NCI-H524 (cell line): ENCODE data around the gene SH2D4B.
A peak's percentile ranks its signal among the peaks of the same experiment; 100 is the strongest.
"Not testable (repeated sequence)": the region's sequence is repeated elsewhere in the genome, so short reads cannot be mapped to it uniquely, and the experiment has no call there.

ENCODE experiments used
- DNase-seq, 2 experiments: peaks; one replicate each; lab custom pipeline; 2025; lab: John Stamatoyannopoulos, UW

Gene SH2D4B

DNA sequence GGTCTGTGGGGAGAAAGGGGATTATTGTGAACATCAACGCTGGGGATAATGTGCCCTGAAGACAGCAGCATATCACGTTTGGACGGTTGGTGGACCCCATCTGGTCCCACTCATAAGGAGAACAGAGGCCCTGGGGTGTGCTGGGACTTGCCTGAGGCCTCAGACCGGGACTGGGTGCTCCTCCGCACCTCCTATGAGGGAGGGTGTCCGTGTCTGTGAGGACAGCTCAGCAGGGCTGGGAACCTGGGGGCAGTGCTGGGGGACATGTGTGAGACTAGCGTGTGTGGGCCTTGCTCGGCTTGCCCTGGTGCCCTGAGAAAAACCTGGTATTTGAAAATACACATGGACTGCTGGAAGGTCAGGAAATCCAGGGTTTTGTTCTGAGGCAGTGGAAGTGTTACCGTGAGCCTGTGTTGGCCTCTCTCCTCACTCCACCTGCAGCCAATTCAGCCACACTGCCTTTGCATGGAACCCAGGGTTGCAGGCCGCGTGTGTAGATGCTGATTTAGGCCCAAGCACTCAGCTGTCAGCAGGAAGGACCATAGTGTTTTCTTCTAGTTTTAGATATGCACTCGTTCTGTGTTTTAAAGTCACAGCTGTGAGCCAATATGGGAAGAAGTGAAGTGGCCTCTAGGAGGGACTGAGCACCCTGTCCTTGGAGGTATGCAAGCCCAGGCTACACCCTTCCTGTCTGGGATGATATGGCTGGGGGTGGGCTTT lies 13.4 kb upstream of the SH2D4B start:
- DNase-seq = no peak

DNA sequence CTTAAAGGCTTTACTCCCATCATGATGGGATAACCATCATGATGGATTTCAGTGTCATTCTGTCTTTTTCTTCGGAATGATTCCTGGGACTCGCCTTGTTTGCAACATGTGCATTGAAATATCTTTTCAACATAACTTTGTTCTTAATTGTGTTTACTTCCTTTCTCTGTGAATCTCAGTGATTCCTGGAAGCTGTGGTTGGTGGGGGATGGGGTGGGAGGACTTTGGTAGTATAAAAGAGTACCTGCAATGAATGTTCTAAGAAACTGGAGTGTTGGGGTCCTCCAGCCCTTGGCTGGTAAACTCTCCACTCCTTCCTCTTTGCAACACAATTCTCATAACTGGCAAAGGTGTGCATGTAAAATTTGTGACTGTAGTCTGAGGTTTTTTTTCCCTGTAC lies 11.5 kb upstream of the SH2D4B start:
- no peak for DNase-seq

DNA sequence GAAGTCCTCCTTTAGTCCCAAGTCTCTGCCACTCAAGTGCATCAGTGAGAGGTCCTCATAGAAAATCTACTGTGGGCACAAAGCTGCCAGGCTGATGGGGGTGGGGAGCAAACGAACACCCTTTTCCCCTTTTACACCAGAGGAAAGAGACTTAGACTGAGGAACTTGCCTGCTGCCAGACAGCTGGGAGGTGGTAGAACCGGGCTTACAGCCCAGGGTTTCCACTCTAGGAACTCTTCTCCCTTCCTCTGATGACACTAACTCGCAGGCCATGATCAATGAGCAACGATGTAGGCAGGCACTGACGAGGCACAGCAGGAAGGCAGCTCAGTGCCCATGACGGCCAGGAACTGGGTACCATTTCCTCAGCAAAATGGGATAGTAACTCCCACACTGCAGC lies 11.0 kb upstream of the SH2D4B start:
- DNase-seq = no peak

DNA sequence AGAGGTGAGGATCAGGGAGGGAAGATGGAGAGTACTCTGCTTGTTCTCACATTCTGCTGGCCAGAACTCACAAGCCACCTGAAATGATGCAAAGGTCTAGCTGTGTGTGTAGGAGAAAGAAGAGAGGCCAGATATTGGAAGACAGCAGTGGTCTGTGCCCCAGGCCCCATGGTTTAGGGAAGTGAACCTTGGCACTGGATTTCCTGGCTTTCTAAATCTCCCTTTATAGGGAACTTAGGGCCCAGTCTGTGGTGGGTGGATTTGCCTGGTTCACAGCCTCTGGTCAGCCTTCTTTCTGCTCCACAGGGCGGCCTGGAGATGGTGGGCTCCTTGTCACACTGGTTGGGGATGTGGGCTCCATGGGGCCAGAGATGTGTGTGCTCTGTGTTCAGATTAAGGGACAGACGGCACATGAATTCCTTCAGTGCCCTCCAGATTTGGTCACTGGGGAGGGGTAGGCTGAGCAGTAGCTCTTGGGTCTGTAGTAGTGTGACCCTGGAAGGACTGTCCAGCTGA lies 9.5 kb upstream of the SH2D4B start:
- DNase-seq = no peak

DNA sequence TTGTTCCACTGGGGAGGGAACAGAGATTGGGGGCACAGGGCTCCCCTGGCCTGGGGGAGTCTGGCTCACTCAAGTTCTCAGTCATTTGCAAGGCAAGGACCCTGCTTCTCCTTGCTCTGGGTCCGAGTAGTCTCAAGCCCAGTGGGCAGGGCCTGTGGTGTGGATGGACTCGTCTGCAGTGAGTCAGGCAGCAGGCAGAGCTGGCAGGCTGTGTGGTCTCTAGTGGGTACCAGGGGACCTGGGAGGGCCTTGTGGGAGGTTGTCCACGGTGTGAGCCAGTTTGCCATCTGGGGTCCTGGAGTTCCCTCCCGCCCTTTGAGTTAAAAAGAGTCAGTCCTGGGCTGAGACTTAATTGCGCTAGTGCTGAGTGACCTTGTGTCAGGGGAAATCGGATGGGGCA lies 8.8 kb upstream of the SH2D4B start:
- no peak for DNase-seq

DNA sequence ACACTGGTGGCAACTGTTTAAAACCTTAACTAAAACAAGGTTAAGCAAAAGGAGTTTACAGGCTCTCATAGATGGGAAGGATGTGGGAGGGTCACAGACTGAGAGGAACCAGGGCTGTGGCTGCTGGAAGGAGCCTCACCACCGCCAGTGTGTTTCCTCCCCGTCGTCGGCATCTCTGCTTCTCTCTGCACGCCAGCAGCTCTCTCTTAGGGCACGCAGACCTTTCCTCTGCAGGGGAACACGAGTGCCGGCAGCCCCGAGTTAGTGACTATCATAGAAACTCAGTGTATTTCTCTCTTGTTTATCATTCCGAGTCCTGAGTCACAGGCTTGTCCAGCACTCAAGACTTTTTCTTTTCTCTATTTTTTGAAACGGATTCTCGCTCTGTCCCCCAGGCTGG lies 8.1 kb upstream of the SH2D4B start:
- DNase-seq = no peak

DNA sequence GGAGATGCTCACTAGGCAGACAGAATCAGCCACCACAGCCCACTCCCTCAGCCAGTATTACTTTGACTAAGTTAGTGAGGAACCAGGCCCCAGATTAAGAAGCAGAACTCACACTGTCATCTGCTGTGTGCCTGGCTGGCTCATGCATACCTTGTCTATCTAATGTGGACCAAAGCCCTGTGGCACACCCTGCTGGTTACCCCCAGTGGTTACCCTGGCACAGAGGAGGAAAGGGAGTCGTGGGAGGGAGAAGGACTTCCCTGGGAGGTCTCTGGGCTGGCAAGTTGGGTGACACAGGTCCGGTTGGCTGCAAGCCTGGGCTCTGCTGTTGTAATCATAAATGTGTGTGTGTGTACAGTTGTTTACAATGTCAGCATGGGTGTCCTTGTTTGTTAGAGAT lies 7.5 kb upstream of the SH2D4B start:
- peak in 1 of 2 experiments; percentile 7 for DNase-seq

DNA sequence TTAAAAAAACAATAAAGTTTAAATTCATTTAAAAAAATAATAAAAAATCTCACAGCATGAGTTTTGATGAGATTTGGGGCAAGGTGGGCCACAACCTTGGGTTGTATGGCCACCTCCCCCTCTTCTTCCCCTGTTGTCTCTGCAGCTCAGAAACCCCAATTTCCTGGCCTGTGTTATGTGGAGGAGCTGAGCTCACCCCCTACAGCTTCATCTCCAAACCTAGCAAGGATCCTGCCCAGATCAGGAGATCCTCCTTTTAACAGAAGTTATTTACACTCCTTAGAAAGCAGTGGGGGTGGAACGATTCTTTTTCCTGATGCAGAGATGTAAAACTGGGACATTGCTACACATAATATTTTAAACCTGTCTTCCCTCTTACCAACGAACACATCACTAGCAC lies 6.9 kb upstream of the SH2D4B start:
- no peak for DNase-seq

DNA sequence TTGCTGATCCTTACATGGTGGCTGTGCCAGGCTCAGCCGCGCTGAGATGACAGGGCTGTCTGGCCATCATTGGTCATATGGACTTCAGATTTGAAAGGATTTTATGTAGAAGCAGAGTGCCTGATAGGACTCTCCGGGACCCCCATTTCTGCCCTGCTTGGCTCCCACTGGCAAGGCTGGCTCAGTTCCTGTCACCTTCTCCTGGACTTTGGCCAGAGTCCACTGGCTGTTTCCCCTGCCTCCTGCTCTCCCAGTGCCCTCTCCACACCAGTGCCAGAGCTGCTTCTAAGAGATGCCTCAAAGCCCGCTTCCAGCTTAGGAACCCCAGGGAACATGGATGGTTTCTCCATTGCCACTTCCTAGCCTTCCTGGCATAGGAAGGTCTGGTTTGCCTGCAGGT lies 5.1 kb upstream of the SH2D4B start:
- DNase-seq = no peak

DNA sequence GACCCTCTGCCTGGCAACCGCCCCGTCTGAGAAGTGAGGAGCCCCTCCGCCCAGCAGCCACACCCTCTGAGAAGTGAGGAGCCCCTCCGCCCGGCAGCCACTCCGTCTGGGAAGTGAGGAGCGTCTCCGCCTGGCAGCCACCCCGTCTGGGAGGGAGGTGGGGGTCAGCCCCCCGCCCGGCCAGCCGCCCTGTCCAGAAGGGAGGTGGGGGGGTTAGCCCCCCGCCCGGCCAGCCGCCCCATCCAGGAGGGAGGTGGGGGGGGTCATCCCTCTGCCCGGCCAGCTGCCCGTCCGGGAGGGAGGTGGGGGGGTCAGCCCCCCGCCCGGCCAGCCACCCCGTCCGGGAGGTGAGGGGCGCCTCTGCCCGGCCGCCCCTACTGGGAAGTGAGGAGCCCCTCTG lies 3.6 kb upstream of the SH2D4B start:
- DNase-seq = not testable (repeated sequence)

DNA sequence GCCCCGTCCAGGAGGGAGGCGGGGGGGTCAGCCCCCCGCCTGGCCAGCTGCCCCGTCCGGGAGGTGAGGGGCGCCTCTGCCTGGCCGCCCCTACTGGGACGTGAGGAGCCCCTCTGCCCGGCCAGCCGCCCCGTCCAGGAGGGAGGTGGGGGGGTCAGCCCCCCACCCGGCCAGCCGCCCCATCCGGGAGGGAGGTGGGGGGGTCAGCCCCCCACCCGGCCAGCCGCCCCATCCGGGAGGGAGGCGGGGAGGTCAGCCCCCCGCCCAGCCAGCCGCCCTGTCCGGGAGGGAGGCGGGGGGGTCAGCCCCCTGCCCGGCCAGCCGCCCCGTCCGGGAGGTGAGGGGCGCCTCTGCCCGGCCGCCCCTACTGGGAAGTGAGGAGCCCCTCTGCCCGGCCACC lies 3.1 kb upstream of the SH2D4B start:
- DNase-seq = not testable (repeated sequence)

DNA sequence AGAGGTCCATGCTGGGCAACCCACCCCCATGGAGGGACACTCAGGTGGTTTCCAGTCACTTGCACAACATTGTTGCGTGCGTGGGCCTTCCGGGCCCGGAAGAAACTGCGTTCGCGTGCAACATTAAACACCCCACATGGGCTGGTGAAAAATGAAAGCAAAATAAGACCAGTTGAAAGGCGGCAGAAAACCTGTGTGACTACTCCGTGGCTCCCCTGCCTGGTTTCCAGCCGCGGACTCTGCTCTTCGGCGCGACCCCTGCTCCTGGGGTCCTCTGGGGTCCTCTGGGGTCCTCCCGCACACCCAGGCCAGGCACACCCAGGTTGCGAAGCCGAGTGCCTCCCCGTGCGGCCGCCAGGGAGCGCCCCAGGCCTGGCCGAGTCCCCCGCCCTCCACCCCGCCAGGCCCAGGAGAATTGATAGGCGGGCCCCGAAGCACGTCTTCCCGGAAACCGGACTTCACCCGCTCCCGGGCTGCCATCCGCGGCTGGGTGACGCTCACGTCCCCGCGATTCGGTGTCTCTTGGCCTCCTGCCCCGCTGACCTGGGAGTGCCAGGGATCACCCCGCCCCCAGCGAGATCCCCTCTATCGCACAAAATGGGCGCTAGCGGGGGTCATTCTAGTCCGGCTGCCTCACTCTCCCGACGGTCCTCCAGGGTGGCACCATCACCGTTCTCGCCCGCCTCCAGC lies 1.9 kb upstream of the SH2D4B start:
- peak in 1 of 2 experiments; percentile 37 for DNase-seq

DNA sequence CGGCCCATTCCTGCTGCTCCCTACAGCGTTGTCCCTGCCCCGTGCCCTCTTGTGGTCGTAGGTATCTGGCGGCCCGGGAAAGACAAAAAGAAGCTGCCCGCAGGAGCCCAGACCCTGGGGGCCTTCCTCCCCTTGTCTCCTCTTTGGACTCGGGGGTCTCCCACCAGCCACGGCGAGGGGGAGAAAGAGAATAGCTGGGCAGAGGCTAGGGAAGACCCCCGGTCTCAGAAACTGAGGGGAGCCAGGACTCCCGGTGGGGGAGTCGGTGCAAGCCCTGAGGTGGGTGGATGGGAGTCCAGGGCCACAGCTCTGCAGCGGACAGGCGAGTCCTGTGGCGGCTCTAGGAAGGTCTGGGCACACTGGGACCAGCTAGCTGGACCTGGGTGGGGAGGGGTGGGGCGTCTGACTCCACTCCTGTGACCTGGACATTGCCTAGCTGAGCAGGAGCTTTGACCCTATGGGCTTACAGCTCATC lies 1.3 kb upstream of the SH2D4B start:
- no peak for DNase-seq

DNA sequence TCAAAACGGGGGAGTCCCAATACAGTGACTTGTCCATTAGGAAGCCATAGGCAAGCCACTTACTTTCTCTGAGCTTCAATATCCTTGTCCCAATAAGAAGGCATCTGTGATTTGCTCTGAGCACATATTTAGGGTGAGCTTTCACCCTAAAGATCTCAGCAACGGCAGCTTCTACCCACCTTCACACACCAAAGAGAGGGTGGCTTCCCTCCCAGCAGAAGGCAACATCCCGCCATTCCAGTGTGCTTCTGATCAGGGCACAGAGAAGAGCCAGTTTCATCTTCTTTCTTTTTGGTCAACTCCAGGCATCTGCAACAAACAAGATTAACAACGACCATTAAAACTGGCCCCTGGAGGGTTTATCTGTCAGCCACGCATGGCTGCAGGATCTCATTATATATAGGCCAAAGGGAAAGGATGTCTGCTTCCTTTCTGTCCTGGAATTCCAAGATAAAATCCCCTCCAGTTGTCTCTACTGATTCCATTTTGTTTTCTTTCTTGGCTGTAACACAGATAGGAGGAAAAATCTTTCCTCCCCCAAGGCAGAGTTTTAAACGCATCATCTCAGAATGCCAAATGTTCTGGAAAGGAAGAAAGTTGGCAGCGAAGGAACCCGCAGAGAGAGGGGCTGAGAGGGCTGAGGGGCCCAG lies 491 bp upstream of the SH2D4B start:
- DNase-seq = no peak

DNA sequence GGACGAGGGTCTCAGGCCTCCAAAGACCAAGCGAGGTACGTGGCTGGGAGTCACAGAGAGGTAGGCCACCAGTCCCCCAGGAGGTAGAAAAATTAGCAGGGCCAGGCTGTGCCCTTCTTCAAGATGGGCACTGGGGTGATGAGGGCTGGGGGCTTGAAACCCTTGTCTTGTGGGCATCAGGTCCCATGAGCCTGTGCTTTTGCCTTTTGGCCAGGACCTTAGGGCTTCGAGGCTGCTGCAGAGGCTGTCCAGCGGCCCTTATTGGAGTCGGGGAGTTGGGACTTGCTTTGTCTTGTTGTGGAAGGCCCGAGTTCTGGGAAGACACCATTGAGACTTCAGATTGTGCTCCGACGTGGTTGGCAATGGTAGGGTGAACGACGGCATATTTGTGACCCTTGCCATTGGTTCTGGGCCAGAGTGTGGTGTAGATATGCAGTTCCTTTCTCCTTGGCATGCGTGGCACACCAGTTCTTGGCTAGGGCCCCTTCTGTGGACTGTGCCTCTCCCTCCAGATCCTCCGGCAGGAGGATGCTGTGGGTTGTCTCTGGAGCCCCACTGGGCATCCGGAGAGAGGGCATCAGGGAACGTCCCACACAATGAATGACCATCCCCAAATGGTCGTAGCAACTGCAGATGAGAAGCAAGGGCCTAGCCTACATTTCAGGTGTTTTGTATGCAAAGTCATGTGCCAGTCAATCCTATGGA lies 931 bp downstream of the SH2D4B start:
- no peak for DNase-seq

DNA sequence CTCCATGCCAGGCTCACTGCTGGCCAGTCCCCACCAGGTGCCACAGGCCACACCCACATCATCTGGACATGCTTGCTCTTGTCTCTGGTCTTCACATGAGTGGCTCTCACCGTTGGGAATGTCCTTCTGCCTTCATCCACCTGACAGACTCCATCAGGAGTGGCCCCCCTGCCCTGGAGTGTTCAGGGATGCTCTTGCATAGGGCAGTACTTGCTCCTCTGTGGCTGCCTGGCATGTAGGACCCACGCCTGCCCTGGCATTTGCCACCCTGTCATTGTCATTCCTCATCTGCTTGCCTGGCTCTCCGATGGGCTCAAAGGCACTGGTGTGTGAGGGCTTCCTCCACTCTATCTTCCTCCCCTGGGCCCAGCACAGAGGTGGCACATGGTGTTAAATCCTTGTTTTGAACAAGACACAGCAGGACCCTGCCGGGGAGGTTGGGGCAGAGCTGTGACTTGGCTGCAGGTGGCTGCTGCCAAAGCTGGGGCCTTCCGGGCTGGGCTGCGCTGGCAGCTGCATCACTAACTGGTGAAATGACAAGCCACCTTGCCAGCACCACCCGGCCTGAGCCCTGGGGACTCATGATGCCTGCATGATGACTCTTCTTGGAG lies 1.8 kb downstream of the SH2D4B start:
- DNase-seq = peak in 1 of 2 experiments; percentile 12

DNA sequence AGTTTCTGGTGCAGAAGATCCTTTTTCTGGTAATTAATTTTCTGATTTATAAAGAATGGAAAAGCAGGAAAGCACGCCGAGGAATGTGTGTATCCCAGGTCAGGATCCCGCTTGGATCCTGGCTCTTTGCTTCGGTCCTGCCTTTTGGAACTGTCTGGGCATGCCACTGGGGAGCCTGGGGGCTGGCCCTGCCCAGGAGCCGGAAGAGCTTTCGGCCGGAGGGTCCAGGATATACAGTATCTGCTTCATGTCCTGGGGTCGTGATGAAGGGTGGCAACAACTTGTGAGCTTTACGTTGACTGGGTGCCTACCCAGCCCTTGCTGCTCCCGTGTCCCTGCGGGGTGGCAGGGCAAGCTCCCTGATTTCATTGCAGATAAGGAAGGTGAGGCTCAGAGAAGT lies 2.4 kb downstream of the SH2D4B start:
- no peak for DNase-seq

DNA sequence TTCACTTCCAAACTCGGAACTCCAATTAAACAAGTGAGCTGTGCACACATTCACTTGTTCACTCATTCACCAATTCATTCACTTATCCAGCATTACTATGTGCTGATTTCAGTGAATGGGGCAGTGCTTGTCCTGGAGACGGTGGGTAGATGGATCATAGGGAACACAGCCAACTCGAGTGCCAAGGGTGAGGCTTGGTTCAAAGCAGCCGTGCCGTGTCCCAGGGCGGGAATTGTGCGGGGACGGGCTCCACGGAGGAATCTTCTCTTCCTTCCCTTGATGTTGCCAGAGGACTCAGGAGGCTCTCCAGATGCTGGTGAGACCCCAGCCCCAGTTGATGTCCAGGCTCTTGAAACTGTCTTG lies 2.9 kb downstream of the SH2D4B start:
- no peak for DNase-seq

DNA sequence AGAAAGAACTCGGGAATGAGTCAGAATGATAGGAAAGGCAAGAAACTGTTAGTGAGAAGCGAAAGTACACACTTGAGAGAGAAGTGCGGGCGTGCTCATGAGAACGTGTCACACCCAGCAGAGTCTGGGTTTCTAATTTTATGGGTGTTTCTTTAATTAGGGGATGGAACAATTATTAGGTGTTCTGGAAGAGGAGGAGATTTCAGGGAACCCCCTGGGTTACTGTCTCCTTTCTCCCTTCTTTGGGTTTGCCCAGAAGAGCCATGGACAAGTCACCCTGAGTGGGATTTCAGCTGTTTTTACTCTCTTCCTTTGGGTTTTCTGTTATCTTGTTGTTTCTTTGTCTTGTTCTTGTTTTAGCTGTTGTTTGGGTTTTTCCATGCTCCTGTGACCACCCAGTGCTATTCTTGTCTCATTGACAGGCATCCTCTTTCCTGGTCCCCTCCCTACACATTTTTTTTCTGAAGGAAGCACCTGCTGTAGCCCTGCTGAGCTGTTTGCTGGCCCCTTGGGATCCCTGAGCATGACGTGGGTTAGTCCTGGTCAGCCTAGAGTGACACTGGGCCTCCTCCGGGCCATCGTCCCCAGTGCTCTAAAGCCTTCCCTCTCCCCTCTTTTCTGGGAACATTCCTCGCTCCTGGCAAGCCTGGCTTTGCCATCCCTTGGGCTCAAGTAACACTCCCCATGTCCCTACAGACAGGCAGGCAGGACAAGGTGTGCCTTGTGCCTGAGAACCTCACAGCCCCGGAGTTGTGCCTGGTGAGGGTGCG lies 3.5 kb downstream of the SH2D4B start:
- DNase-seq = no peak

DNA sequence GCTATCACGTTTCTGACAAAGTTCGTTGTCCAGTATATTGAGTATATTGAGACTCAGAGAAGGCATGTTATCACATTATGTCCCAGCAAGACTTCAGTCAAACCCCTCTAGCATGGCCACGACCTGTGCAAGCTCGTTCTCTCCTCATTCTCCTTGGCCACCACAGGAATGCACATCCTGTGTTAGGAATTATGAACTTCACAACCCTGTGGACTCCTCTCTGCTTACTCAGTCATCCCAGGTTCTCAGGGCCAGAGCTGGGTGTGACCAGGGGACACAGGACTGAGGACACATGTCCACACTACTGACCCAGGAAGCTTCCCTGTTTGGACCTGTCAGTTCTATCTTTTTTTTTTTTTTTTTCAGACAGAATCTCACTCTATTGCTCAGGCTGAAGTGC lies 4.4 kb downstream of the SH2D4B start:
- no peak for DNase-seq

DNA sequence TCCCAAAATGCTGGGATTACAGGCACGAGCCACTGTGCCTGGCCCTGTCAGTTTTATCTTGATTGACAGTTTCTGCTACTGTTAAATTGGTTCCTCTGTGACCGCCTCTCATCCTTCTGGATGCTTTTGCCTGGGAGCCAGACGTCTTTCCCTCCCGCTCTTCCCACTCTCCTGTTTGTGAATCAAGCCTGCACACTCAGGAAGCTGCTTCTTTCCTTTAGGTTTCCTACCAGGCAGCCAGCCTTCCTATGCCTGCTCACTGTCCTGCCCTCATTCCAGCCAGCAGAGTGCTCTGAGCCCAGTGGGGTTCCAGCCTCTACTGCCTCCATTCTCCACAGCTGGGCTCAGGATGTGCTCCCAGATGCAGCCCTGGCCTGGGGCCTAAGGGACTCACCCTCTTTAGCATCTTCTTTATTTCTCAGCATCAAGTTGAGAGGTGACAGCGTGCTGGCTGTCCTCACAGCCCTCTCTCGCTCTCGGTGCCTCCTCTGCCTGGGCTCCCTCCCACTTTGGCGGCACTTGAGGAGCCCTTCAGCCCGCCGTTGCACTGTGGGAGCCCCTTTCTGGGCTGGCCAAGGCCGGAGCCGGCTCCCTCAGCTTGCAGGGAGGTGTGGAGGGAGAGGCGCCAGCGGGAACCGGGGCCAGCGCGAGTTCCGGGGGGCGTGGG lies 5.1 kb downstream of the SH2D4B start:
- no peak for DNase-seq
